Stimulated activated CD4-positive, alpha-beta T cell treated with anti-CD3 and anti-CD28 coated beads, Interleukin-1b, Interleukin-23, amount 100 ng/mL, for 48 hours (primary cell): ENCODE data around the gene GNB1.

ENCODE experiments used
- DNase-seq: peaks from one replicate; pipeline ENCODE4 v3.0.0-alpha.2; 2020

Gene GNB1

DNA sequence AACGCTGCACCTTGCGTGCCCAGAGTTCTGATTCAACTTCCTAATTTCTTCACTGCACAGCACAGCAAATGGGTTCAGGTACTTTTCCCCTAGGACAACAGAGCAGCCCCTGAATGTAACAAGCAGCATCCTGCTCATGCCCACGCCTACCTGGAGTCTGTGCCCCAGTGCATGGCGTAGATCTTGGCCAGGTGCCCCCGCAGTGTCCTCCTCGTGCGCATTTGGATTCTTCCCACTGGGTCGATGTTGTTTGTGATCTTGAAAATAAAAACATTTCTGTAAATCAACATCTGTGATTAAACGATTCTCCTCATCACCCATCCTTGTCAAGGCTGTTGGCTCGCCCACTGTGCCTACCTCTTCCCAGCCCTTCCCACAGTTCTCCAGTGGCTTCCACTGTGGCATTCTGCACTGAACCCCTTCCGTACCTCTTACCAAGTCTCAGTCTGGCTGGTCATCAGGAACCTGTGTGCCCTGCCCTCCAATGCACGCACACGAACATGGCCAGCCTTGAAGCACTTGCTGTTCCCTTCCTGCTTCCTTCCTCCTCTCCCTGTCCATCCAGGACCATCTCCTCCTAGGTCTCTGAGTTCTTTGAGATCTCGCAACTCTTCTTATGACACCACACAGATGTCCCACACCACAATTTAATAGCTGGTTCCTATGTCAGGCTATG is 75.1 kb downstream of the GNB1 start:
- no peak for DNase-seq

DNA sequence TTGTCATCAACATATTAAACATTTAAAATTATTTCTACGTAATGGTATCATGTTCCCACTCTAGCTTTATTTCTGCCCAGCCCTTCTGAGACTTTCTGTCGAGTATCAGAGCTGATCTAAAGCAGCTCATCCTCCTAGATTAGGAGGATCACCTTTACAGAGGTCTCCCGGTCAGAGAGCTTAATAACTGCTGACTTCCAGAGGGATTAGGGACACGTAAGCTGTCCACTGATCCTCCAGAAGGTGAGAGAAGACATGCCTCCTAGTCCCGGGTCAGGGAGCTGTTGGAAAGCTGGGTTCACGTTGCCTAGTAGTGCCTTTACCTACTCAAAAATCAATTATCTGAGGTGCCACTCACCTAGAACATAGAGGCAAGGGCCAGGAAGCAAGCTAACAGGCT is 81.4 kb downstream of the GNB1 start:
- no peak for DNase-seq

DNA sequence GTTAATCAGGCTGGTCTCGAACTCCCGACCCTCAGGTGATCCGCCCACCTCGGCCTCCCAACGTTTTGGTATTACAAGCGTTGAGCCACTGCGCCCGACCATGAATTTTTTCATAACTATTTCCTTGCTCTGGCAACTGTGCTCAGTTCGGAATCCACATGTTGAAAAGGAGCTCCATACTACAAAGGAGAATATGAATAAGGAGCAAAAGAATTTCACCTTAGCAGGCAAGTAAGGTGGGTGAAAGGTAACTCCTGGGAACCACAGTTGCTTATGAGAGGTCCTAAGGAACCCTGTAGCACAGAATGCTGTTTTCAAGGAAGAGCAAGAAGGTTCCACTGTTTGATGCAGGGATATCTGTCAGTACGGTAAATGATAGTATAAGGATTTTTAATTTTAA is 82.7 kb downstream of the GNB1 start:
- no peak for DNase-seq

DNA sequence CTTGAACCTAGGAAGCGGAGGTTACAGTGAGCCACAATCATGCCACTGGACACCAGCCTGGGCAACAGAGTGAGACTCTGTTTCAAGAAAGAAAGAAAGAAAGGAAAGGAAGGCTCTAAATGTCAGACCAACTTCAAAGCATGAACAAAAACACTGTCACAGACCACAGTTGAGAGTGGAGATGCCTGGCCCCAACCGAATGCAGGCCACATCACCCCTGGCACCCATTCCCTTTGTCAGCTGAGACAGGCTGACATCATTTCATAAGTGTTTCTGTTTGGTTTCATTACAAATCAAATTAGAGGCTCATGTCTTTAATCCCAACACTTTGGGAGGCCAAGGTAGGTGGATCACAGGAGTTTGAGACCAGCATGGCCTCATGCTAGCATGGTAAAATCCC is 84.0 kb downstream of the GNB1 start:
- DNase-seq: peak; percentile 21

DNA sequence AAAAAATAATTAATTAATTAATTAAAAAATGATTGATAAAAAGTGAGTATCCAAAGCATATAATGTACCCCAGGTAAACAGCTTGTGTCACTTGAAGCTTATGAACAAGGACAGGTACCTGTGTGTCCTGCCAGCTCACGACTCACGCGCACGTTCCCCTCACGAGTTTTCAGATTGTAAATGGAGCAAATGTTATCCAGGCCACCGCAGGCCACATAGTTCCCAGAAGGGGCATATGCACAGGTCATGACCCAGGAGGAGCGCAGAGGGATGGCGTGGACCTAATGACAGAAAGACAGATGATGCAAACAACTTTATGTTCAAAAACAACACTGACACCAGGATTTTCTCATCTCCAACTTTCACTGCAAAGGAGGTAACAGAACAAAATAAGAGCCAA is 86.6 kb downstream of the GNB1 start:
- DNase-seq: no peak

DNA sequence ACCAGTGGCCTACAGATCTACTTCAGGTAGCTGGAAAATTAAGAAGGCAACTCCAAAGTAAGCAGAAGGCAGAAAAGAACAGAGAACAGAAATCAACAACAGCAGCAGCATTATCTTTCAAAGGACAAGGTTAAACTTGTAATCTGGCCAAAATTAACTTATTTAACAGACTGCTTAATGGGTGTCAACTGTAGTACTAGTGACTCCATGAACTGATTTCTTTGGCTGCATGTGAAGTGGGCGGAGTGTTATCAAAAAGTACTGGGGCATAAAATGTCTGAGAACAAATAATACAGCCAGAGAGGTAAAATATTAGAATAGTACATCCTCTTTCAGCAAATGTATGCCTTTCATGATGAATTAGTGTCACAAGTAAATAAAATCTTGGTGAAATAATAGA is 88.0 kb downstream of the GNB1 start:
- DNase-seq: no peak

DNA sequence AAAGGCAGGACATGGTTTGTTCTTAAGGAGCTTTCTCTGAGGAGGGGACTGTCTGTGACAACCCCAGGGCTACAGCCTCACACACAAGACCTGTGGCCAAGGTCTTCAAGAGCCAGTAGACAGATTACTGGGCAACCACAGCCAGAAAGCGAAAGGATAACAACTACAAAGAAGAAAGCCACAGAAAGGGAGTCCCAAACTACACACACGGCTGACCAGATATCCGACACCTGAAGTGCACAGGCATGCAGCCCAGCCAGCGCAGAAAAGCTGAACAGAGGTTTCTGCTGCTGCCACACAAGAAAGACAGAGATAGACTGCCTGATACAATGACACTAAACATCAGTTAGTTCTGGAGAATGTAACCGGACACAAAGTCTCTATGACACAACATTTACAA is 91.2 kb downstream of the GNB1 start:
- no peak for DNase-seq

DNA sequence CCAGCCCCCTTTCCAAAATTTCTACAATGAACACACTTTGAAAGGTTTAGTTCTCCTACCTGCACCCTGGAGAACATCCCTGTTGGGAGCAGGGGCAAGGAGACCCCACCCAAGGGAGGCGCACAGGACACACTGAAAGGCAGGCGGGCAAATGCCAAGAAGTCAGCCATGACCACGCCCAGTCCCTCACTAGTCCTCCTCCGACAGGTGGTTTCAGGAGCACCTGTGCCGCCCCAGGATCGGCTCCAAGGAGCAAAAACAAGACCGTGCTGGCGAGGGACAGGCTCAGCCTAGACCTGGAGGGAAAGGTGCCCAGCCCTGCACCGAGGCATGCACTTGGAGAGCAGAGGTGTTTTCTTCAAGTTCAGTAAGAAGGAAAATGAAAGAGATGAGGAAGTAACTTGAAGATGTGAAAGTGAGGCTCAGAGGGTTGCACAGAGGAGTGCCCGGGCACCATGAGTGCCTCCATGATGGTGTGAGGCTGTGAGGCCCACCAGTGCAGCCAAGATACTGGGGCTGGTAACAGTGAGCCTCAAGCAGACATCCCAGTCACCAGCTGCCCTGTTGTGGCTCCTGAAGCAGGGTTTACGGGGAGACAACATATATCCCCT is 93.1 kb downstream of the GNB1 start:
- DNase-seq: no peak

DNA sequence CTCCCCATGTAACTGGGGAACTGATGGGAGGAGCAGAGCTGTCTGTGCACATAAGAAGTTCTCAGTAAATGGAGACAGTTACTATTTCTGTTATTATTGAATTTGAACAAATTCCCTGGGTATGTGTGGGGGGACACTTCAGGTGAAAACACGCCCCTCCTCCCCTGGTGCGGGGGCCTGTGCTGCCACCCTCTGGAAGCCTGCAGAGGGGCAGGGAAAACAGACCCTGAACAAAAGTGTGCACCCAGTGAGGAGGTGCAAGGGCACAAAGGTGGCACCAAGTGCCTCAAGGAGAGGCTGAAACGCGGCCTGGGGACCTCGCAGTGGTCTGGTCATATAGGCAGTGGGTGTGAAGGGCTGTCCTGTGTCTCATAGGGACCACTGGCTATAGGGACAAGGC is 94.4 kb downstream of the GNB1 start:
- DNase-seq: no peak

DNA sequence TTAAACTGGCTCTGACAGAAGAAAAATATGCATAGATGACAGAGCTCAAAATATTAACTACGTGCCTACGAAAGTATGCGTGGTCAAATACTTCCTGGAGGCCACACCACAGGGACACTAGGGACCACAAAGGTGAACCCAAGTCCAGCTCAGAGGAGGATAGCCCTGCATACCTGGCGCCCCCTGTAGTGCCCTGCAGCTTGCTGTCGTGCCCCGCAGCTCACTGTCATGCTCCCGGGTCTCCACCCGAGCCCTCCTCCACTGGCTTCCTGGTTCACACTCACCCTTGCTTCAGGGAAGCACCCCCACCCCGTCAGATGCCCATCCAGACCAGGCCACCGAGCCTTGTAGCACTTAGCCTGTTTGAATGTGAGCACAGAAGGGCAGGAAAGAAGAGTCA is 95.9 kb downstream of the GNB1 start:
- DNase-seq: no peak

DNA sequence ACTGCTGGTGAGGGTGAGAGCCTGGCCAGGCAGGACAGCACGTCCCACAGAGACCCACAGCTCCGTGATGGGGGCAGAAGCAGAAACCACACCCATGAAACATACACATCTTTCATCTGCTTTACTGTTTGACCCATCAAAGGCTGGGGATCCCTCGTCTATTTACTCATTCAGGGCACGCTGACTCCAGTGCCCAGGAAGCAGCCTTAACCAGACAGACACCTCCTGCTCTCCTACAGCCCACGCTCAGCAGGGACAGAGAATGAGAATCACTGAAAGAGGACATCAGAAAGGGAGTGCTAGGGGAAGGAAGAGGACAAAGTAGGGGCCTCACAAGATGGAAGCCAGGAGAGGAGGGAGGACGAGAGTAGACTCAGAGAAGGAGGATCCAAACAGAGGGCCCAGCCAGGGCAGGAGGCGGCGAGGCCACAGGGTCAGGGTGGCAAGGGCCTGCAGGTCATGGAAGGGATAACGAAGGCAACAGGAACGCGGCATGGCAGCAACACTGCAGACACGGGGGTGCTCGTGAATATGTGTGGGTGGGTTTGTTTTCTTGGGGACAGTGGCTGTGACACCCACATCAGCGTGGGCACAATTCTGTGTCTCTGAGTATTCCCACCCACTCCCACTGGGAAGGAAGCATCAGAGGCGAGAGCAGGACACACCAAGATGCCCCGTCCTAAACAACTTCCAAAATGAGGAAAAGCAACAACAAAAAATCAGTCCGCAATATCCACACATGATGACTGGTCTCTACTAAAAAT is 97.2 kb downstream of the GNB1 start:
- DNase-seq: no peak

DNA sequence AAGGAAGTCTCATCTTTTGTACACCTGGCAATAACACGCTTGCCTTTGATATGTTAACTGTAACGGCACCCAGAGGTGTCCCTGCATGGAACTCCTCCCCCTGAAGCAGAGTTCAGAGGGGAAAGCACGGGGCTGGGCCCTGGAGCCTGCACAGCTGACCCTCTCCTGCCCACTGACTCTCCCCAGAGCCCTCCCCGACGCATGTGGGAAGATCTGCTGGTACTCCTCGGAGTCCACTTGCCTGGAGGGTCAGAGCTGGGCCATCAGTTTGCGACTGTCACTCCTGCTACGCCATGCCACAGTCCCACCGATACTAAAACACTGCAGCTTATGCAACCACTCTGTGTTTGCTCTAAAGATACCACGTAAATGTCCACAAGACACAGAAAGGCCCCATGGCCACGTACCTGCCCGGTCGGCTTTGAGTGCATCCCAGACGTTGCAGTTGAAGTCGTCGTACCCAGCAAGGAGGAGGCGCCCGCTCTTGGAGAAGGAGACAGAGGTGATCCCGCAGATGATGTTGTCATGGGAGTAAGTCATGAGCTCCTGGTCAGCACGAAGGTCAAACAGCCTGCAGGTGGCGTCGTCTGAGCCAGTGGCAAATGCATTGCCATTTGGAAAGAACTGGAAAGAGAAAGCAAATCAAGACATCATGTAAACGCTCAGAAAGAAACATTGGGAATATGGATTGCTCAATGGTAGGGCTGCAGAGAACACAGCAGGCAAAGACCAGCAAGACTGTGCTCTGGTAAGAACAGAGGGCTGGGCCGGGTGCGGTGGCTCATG is 102.0 kb downstream of the GNB1 start:
- no peak for DNase-seq

DNA sequence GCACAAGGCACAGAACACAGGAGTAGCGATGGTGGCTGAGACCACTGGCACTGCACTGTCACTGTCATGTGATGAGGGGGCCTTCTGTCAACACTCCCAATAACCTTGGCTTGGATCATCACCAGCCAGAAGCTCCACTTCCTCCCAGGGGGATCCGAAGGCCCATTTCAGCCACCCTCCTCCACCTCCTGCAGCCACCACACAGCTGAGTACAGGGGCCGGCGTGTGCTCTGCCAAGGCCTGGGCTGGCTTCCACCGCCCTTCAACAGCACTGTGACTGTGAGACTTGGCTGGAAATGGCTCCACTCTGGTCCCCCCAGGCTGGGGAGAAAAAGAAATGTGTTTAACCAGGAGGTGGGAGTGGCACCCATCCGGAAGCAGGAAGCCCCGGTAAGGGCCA is 102.8 kb downstream of the GNB1 start:
- DNase-seq: no peak

DNA sequence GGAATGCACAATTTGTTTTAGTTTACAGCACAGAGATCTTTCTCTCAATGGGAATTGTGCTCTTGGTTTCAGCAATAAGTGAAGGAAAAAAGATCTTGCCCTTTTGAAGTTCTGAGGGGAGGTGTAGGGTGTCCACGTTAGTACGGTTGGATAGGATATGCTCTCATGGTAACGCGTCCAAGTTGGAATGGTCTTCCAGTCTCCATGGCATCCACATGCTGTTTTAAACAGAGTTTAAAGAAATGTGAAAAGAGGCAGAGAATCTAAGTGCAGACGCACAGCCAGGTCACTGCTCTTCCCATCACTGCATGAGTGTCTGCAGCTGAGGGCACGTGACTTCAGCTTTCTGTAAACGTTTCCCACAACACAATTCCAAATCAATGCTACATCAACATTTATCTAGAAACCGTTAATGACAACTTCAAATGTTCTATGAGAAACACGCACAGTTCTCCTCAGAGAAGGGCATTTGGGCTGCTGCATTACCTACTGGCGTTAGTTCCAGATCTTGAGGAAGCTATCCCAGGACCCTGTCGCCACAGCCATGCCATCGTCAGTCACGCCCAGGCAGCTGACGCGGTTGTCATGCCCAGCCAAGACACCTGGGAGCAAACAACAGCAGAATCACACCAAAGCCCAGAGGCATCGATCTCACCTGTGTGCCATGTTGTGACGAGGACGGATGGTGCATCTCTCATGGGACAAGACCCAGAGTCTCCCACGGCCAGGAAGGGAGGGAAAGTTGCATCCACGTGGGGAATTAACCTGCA is 103.9 kb downstream of the GNB1 start:
- DNase-seq: no peak

DNA sequence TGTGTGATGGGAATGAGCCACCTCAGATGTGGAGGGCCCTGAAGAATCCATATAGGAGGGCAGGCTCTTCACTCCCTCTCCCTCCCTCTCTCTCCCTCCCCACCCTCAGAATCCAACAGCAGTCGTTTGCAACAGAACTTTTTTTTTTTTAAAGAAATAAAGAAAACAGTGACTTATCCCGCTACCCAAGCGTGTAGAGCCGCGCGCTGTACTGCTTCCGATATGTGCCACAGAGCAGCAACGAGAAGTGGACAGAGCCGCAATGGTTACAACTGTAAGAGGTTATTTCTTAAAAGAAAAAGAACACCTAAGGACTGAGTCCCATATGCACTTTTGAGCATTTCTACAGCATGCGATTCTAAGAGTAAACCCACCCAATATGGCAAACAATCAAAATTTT is 105.2 kb downstream of the GNB1 start:
- no peak for DNase-seq

DNA sequence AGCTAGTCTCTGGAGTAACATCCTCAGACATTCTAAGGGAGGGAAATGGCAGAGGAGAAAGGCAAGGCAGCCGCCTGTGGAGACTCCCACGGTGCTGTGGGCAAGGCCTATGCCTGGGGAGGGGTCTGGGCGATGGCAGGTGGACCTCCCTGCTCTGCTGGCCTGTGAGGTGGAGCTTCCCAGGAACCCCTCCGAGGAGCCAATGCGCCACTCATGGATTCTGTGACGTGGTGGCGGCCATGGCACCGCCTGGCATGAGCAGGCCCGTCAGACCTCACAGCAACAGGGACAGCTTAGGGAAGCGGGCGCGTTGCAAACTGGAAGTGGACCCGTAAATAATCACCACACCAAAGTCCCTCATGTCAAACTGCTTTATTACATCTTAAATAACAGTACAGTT is 106.0 kb downstream of the GNB1 start:
- DNase-seq: no peak

DNA sequence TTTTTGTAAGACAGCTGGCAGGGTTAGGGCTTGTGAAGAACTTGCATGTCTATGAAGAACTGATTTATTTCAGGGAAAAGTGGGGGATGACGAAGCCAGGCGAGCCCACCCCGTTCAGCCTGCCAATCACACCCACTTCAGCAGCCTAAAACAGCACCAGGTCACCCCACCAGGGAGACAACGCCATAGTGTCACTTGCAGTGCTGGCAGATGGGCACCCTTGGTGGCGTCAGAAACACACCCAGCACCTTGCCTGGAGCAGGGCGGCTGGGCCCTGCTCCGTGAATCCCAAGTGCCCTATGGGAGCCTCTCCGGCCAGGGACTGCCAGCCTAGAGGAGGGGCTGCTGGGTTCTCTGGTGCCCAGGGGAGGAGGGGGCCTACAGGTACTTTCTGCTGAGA is 107.6 kb downstream of the GNB1 start:
- no peak for DNase-seq

DNA sequence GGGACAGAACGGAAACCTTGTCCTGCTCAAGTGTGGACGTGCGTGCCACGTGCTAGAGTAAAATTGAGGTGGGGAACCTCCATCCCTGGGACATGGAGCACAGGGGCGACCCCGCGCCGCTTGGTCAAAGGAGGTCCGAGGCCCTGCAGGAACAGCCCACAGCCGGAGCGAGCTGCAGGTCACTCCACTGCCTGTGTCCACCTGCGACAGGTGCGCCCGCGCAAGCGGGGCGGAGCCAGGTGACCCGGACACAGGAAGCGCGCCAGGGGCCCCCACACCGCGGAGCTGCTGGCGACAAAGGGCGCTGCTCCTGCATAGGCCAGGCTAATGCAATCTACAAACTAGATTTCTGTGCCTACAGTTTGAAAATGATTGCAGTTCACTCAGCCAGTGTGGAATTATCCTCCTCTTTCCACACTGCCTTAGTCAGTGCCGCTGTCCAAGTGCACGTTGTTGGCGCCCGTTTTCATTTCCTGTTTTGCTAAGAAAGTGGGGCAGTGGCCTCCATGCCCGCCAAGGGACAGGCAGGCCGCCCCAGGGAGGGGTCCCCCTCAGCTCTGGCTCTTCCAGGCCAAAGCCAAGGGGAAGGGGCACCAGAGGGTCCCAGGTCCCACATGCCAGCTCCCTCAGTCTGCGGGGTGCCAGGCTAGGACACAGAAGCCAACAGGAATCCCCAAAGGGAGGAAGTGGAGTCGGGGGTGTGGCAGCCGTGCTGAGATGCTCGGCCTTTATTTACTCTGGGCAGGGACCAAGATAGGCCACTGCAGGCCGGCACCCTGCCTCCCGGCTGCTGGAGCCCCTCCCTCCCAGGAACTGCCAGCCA is 108.3 kb downstream of the GNB1 start:
- no peak for DNase-seq

DNA sequence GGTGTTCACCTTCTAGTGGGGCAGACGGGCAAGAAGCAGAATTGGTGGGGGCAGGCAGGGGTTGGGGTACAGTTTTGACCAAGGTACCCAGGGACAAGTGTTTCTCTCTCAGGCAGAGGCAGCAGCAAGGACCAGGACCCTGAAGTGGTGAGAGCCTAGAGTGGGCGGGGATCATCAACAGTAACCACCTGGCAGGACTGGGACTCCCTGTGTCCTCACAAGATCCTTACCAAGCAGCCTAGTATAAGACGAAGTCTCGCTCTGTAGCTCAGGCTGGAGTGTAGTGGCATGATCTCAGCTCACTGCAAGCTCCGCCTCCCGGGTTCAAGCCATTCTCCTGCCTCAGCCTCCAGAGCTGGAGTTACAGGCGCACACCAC is 109.4 kb downstream of the GNB1 start:
- DNase-seq: no peak

DNA sequence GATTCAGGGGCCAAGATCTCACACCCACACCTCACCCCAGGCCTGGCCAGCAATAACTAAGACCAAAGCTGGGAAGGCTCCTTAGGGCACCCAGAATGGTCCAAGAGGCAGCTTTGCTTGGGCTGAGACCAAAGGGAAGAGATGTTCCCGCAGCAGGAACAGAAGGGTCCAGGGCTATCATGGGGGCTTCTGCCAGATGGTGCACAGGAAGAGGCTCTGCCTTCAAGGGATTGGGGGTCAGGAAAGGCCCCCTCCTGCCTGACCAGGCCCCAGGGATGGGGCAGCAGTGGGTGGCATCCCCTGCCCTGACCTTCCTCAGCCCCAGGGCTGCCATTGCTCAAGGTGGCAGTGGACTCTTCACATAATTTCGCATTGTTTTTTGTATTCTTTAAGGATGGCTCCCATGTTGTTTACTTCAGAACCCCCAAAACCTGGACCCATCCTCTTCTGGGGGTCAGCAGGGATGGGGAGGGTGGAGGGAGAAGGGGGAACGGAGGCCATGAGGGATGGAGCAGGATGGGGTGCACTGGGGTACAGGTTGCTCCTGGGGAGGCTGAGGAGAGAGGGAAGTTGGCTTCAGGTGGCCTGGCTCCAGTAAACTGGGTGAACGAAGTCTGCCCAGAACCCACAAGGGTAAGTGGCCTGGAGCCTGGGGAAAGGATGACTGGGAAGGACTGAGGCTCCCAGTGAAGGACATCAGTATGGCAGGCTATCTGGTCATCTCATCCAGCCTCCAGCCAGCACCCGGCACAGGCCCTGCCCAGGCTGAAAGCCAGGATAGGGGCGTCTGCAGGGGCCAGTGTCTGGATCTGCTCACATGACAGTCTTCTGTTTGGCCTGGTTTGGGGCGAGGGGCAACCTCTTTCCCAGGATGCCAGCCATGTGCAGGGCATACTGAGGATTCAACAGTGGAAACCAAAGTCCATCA is 110.0 kb downstream of the GNB1 start:
- no peak for DNase-seq
